ENCODE results near the gene TXN2. TPM values are rescaled to one million over a fixed set of nuclear protein-coding genes. Genes with fewer than 3 reads are reported as not detected.

TXN2 gene
- total RNA-seq, 2 donors from 2014 or later: 26.7 to 31.4 TPM

GRCh38 chr22:36505998-36506635, 24.7 kb upstream of the TXN2 start:
- no peaks in the 10 kb centered on the region for H3K27me3 ChIP-seq (replicated peaks; ENCODE audit: insufficient read depth)
- H3K36me3 ChIP-seq: peaks cover 7% of the 10 kb centered on the region
- H3K27ac ChIP-seq: no peak overlapping the region
- H3K4me3 ChIP-seq: peak overlapping the region; percentile 69
- TF ChIP-seq, protein P1, sequence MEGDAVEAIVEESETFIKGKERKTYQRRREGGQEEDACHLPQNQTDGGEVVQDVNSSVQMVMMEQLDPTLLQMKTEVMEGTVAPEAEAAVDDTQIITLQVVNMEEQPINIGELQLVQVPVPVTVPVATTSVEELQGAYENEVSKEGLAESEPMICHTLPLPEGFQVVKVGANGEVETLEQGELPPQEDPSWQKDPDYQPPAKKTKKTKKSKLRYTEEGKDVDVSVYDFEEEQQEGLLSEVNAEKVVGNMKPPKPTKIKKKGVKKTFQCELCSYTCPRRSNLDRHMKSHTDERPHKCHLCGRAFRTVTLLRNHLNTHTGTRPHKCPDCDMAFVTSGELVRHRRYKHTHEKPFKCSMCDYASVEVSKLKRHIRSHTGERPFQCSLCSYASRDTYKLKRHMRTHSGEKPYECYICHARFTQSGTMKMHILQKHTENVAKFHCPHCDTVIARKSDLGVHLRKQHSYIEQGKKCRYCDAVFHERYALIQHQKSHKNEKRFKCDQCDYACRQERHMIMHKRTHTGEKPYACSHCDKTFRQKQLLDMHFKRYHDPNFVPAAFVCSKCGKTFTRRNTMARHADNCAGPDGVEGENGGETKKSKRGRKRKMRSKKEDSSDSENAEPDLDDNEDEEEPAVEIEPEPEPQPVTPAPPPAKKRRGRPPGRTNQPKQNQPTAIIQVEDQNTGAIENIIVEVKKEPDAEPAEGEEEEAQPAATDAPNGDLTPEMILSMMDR (IDR thresholded peaks at IDR 0.05): no peak
- H3K4me1 ChIP-seq (ENCODE audit: control insufficient read depth in 1 of 2, low read depth in 2 of 2): peaks cover 4 to 26% of the 10 kb centered on the region in 2 donors
- ATAC-seq (ENCODE audit: insufficient number of reproducible peaks, low FRiP score, low read depth) (no peak), DNase-seq (ENCODE audit: low spot score) (no peak)
- H3K9me3 ChIP-seq: no peaks in the 10 kb centered on the region

GRCh38 chr22:36497910-36498665, 16.6 kb upstream of the TXN2 start:
- no peaks in the 10 kb centered on the region for H3K9me3 ChIP-seq
- ATAC-seq (ENCODE audit: insufficient number of reproducible peaks, low FRiP score, low read depth) (no peak), DNase-seq (ENCODE audit: low spot score) (no peak)
- H3K4me1 ChIP-seq (ENCODE audit: control insufficient read depth in 1 of 2, low read depth in 2 of 2): no peaks in the 10 kb centered on the region
- no peaks in the 10 kb centered on the region for H3K36me3 ChIP-seq
- TF ChIP-seq, protein P1 (IDR thresholded peaks at IDR 0.05): no peak
- H3K4me3 ChIP-seq: no peak overlapping the region
- no peaks in the 10 kb centered on the region for H3K27me3 ChIP-seq (replicated peaks; ENCODE audit: insufficient read depth)
- H3K27ac ChIP-seq: no peak overlapping the region

DNA sequence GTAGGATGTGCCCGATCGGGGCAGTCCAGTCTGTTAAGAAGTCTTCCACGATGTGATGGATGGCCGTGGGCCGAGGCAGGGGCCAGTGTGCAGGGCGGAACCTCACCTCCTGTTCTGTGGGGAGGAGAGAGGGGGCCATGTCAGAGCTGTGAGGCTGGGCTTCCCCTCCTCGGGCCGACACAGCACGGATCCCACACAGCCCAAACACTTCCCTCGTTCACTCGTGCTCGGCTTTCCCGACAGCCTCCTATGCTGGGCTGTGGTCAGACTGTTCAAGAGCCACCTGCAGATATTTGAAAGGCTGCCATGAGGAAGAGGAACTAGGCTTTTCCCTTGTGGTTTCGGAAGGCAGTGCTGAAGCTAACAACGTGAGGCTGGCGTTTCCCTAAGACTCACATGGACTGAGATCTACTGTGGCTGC, 12.3 kb upstream of the TXN2 start:
- Histone ChIP-seq H3K36me3 (peaks cover 5% of the 10 kb centered on the region), H3K4me1 (ENCODE audit: control insufficient read depth in 1 of 2, low read depth in 2 of 2) (no peaks in the 10 kb centered on the region), H3K27me3 (replicated peaks; ENCODE audit: insufficient read depth) (no peaks in the 10 kb centered on the region), H3K4me3 (no peak overlapping the region), H3K27ac (no peak overlapping the region), H3K9me3 (no peaks in the 10 kb centered on the region)
- no peak for ATAC-seq (ENCODE audit: insufficient number of reproducible peaks, low FRiP score, low read depth)
- no peak for DNase-seq (ENCODE audit: low spot score)
- TF ChIP-seq, protein P1 (IDR thresholded peaks at IDR 0.05): no peak

DNA sequence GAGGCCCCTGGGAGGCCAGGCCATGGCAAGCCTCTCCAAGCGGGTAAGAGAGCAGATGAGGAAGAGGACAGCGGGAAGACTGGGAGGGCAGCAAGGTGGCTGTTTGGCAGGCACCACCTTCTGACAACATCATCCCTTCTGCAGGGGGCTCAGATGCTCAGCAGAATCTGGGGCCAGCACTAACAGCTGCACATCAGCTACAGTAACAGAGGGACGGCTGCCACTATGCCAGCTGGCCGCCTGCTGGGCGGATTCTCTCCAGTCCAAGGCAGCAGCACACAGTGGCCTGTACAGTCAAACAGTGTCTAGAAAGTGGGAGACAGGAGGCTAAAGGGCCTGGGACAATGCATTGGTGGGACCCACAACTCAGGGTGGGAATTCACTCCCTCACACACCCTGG, 10.7 kb upstream of the TXN2 start:
- TF ChIP-seq, protein P1 (IDR thresholded peaks at IDR 0.05): no peak
- Histone ChIP-seq H3K27ac (no peak overlapping the region), H3K4me1 (ENCODE audit: control insufficient read depth in 1 of 2, low read depth in 2 of 2) (no peaks in the 10 kb centered on the region), H3K9me3 (no peaks in the 10 kb centered on the region), H3K4me3 (no peak overlapping the region), H3K36me3 (peaks cover 5% of the 10 kb centered on the region), H3K27me3 (replicated peaks; ENCODE audit: insufficient read depth) (no peaks in the 10 kb centered on the region)
- ATAC-seq (ENCODE audit: insufficient number of reproducible peaks, low FRiP score, low read depth) (no peak), DNase-seq (ENCODE audit: low spot score) (no peak)

DNA sequence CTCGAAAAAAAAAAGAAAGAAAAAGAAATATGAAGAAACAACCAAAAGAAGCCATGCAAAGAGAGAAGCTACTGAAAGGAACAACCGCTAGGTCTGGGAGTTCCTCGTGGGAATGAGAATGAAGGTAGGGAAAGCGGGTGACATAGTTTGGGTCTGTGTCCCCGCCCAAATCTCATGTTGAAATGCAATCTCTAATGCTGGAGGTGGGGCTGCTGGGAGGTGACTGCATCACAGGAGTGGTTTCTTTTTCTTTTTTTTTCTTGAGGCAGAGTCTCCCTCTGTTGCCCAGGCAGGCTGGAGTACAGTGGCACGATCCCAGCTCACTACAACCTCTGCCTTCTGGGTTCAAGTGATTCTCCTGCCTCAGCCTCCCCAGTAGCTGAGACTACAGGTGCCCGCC, 9.7 kb upstream of the TXN2 start:
- H3K36me3 ChIP-seq: peaks cover 5% of the 10 kb centered on the region
- no peak overlapping the region for H3K27ac ChIP-seq
- no peaks in the 10 kb centered on the region for H3K27me3 ChIP-seq (replicated peaks; ENCODE audit: insufficient read depth)
- TF ChIP-seq, protein P1 (IDR thresholded peaks at IDR 0.05): no peak
- no peak for DNase-seq (ENCODE audit: low spot score)
- no peak overlapping the region for H3K4me3 ChIP-seq
- ATAC-seq (ENCODE audit: insufficient number of reproducible peaks, low FRiP score, low read depth): no peak
- no peaks in the 10 kb centered on the region for H3K4me1 ChIP-seq (ENCODE audit: control insufficient read depth in 1 of 2, low read depth in 2 of 2)
- H3K9me3 ChIP-seq: no peaks in the 10 kb centered on the region
